GM18870 (cell line): ENCODE measurements around the gene VPS26C.
A peak's percentile ranks its signal among the peaks of the same experiment; 100 is the strongest.
"Not testable (repeated sequence)": the region's sequence is repeated elsewhere in the genome, so short reads cannot be mapped to it uniquely, and the experiment has no call there.

Experiments used
- ATAC-seq: cut with Tn5 transposase; IDR thresholded peaks from one replicate; pipeline ENCODE4 v1.9.1; 2021; ENCODE audit warnings: moderate library complexity; ENCODE audit not compliant: unreplicated experiment

Gene VPS26C

GRCh38 chr21:37267269-37268185 is at the start of gene VPS26C:
Gene VPS26C (minus strand): TSS chr21:37267334. CDS start chr21:37267294, 40 bp downstream.
- ATAC-seq = peak; percentile 93

GRCh38 chr21:37316072-37316471 is 48.9 kb upstream of the VPS26C start:
- ATAC-seq = not testable (repeated sequence)

- no peak for ATAC-seq
These were observed 33.1 kb upstream of the VPS26C start for GRCh38 chr21:37300114-37300751.

- ATAC-seq = no peak
These were observed 30.2 kb upstream of the VPS26C start for GRCh38 chr21:37297364-37297763.

- ATAC-seq = no peak
These were observed 27.5 kb upstream of the VPS26C start for GRCh38 chr21:37294679-37295078.

GRCh38 chr21:37292941-37293340 is 25.8 kb upstream of the VPS26C start:
- ATAC-seq = no peak

- ATAC-seq = no peak
These were observed 24.9 kb upstream of the VPS26C start for GRCh38 chr21:37292041-37292440.

- not testable (repeated sequence) for ATAC-seq
These were observed 16.1 kb upstream of the VPS26C start for GRCh38 chr21:37283191-37283710.

- ATAC-seq = not testable (repeated sequence)
These were observed 15.5 kb upstream of the VPS26C start for GRCh38 chr21:37282602-37283001.

GRCh38 chr21:37281993-37282392 is 14.9 kb upstream of the VPS26C start:
- no peak for ATAC-seq

GRCh38 chr21:37281579-37281978 is 14.4 kb upstream of the VPS26C start:
- no peak for ATAC-seq

- not testable (repeated sequence) for ATAC-seq
These were observed 12.1 kb upstream of the VPS26C start for GRCh38 chr21:37279271-37279670.

- ATAC-seq = no peak
These were observed 11.1 kb upstream of the VPS26C start for GRCh38 chr21:37278199-37278598.

GRCh38 chr21:37276377-37276776 is 9.2 kb upstream of the VPS26C start:
- no peak for ATAC-seq

- ATAC-seq = no peak
These were observed 7.0 kb upstream of the VPS26C start for GRCh38 chr21:37273911-37274690.

- no peak for ATAC-seq
These were observed 6.3 kb upstream of the VPS26C start for GRCh38 chr21:37273440-37273839.

- ATAC-seq = no peak
These were observed 5.8 kb upstream of the VPS26C start for GRCh38 chr21:37272897-37273296.

GRCh38 chr21:37270576-37271365 is 3.6 kb upstream of the VPS26C start:
- no peak for ATAC-seq

- ATAC-seq = no peak
These were observed 2.3 kb upstream of the VPS26C start for GRCh38 chr21:37269481-37269880.

- no peak for ATAC-seq
These were observed 1.0 kb upstream of the VPS26C start for GRCh38 chr21:37268186-37268503.
